Measurements from ENCODE around the gene PHC3.

- TF ChIP-seq CTCF (IDR thresholded peaks at IDR 0.05) (no peak), ZFX (IDR thresholded peaks at IDR 0.05; ENCODE audit: borderline replicate concordance) (no peak)
Observed at GRCh38 chr3:170171563-170171962, 10.0 kb downstream of the PHC3 start.
